IPS-NIHi7 (cell line): ENCODE results near the gene NUCKS1.
A peak's percentile ranks its signal among the peaks of the same experiment; 100 is the strongest.

ENCODE experiments used
- DNase-seq: peaks from one replicate; pipeline ENCODE4 v3.0.0; 2012; ENCODE audit warnings: mixed read lengths; ENCODE audit errors: extremely low spot score

Gene NUCKS1

GRCh38 chr1:205700865-205701401 lies 49.0 kb downstream of the NUCKS1 start:
- DNase-seq, result no peak

- DNase-seq, result no peak
Observed at GRCh38 chr1:205699416-205699815, 50.6 kb downstream of the NUCKS1 start.

- no peak for DNase-seq
Observed at GRCh38 chr1:205698921-205699320, 51.1 kb downstream of the NUCKS1 start.

GRCh38 chr1:205693421-205693991 lies 56.5 kb downstream of the NUCKS1 start:
- no peak for DNase-seq

- DNase-seq, result no peak
Observed at GRCh38 chr1:205692423-205692822, 57.6 kb downstream of the NUCKS1 start.

GRCh38 chr1:205690122-205690756 lies 59.7 kb downstream of the NUCKS1 start:
- no peak for DNase-seq

GRCh38 chr1:205689479-205689878 lies 60.5 kb downstream of the NUCKS1 start:
- DNase-seq, result no peak

GRCh38 chr1:205688171-205689080 lies 61.6 kb downstream of the NUCKS1 start:
- DNase-seq, result no peak

- DNase-seq, result no peak
Observed at GRCh38 chr1:205687242-205687641, 62.7 kb downstream of the NUCKS1 start.

GRCh38 chr1:205681364-205681763 lies 68.6 kb downstream of the NUCKS1 start:
- DNase-seq, result no peak

- peak; percentile 76 for DNase-seq
Observed at GRCh38 chr1:205680073-205680851, 69.7 kb downstream of the NUCKS1 start, which contains the start of gene SLC45A3. SLC45A3 (minus strand) TSS chr1:205680509; CDS start chr1:205664656, 15,853 bp downstream.

GRCh38 chr1:205678286-205679111 lies 71.5 kb downstream of the NUCKS1 start:
- DNase-seq, result no peak

- DNase-seq, result no peak
Observed at GRCh38 chr1:205677167-205677566, 72.8 kb downstream of the NUCKS1 start.

- no peak for DNase-seq
Observed at GRCh38 chr1:205676597-205676996, 73.4 kb downstream of the NUCKS1 start.

GRCh38 chr1:205676002-205676401 lies 74.0 kb downstream of the NUCKS1 start:
- no peak for DNase-seq

GRCh38 chr1:205675247-205675646 lies 74.7 kb downstream of the NUCKS1 start:
- DNase-seq, result no peak

- DNase-seq, result no peak
Observed at GRCh38 chr1:205672970-205673369, 77.0 kb downstream of the NUCKS1 start.

GRCh38 chr1:205672395-205672889 lies 77.5 kb downstream of the NUCKS1 start:
- DNase-seq, result no peak

GRCh38 chr1:205670611-205671430 lies 79.2 kb downstream of the NUCKS1 start:
- DNase-seq, result peak; percentile 55

- no peak for DNase-seq
Observed at GRCh38 chr1:205670150-205670446, 79.9 kb downstream of the NUCKS1 start.
